Left ventricle myocardium inferior (tissue), 1 donor: ENCODE measurements around the gene RGL1. TPM values are rescaled to one million over a fixed set of nuclear protein-coding genes. Genes with fewer than 3 reads are reported as not detected.
A peak's percentile ranks its signal among the peaks of the same experiment; 100 is the strongest.

Source experiments
- DNase-seq: peaks from one replicate; pipeline ENCODE4 v3.0.0-alpha.2; 2020
- H3K27ac ChIP-seq: fragments of 200-600 bp; replicated peaks from 2 replicates; pipeline ENCODE4 v1.8.0; 2021
- H3K27me3 ChIP-seq: fragments of 200-600 bp; 2 replicates; pipeline ENCODE4 v1.8.0; 2021; ENCODE audit warnings: low read depth
- H3K36me3 ChIP-seq: fragments of 200-600 bp; 2 replicates; pipeline ENCODE4 v1.8.0; 2021
- H3K4me1 ChIP-seq: fragments of 200-600 bp; 2 replicates; pipeline ENCODE4 v1.8.0; 2021
- H3K4me3 ChIP-seq: fragments of 200-600 bp; 2 replicates; pipeline ENCODE4 v1.8.0; 2021; ENCODE audit warnings: mild to moderate bottlenecking, moderate library complexity
- H3K9me3 ChIP-seq: fragments of 200-600 bp; replicated peaks from 2 replicates; pipeline ENCODE4 v1.8.0; 2021
- CTCF ChIP-seq: fragments of 200-600 bp; IDR thresholded peaks from 2 replicates; pipeline ENCODE4 v1.8.0; 2021; ENCODE audit warnings: antibody characterized with exemption, mild to moderate bottlenecking, borderline replicate concordance
- intact Hi-C: fragments of 100-400 bp; cut with micrococcal nuclease; formaldehyde crosslinking; loops from one replicate; pipeline ENCODE4 v1.11.0; 2022
- total RNA-seq: library from RNA; stranded (reverse); fragmentation: NEBNext Ultra II Directional; extraction: Animal tissue kit (Norgen Biotek cat#: 25700); gene quantifications from one replicate; pipeline ENCODE4 v1.2.1, GENCODE V29; 2021
- donor health status: DM: no; HTN: yes; CAD: no; lungs with severe emphysema.

RGL1 gene
- total RNA-seq, 1 donor from 2014 or later, result 19.4 TPM

GRCh38 chr1:183881387-183882131 lies 76.6 kb downstream of the RGL1 start:
- Histone ChIP-seq H3K27me3 (no peaks in the 10 kb centered on the region), H3K4me1 (peaks cover 62% of the 10 kb centered on the region), H3K4me3 (no peak overlapping the region), H3K36me3 (peaks cover 20% of the 10 kb centered on the region), H3K27ac (peak overlapping the region; percentile 66), H3K9me3 (no peaks in the 10 kb centered on the region)
- intact Hi-C loops, result no loop called here
- no peak for TF ChIP-seq CTCF
- peak; percentile 52 for DNase-seq

- no peak for TF ChIP-seq CTCF
- H3K9me3 ChIP-seq, result no peaks in the 10 kb centered on the region
- DNase-seq, result no peak
- peaks cover 56% of the 10 kb centered on the region for H3K4me1 ChIP-seq
- intact Hi-C loops, result no loop called here
- H3K36me3 ChIP-seq, result peaks cover 20% of the 10 kb centered on the region
- H3K4me3 ChIP-seq, result no peak overlapping the region
- H3K27ac ChIP-seq, result peak overlapping the region; percentile 66
- H3K27me3 ChIP-seq, result no peaks in the 10 kb centered on the region
Observed at GRCh38 chr1:183882335-183883167, 77.6 kb downstream of the RGL1 start.

GRCh38 chr1:183883623-183884022 lies 78.7 kb downstream of the RGL1 start:
- H3K27ac ChIP-seq, result peak overlapping the region; percentile 66
- intact Hi-C loops, result no loop called here
- no peaks in the 10 kb centered on the region for H3K9me3 ChIP-seq
- no peak for TF ChIP-seq CTCF
- no peak for DNase-seq
- H3K36me3 ChIP-seq, result peaks cover 20% of the 10 kb centered on the region
- no peak overlapping the region for H3K4me3 ChIP-seq
- H3K27me3 ChIP-seq, result no peaks in the 10 kb centered on the region
- peaks cover 58% of the 10 kb centered on the region for H3K4me1 ChIP-seq

GRCh38 chr1:183884526-183884925 lies 79.6 kb downstream of the RGL1 start:
- TF ChIP-seq CTCF, result no peak
- Histone ChIP-seq H3K9me3 (no peaks in the 10 kb centered on the region), H3K27me3 (no peaks in the 10 kb centered on the region), H3K4me1 (peaks cover 58% of the 10 kb centered on the region), H3K36me3 (peaks cover 20% of the 10 kb centered on the region), H3K27ac (no peak overlapping the region), H3K4me3 (no peak overlapping the region)
- intact Hi-C loops, result no loop called here
- no peak for DNase-seq

- intact Hi-C loops, result no loop called here
- Histone ChIP-seq H3K27ac (no peak overlapping the region), H3K4me3 (no peak overlapping the region), H3K9me3 (no peaks in the 10 kb centered on the region), H3K4me1 (peaks cover 52% of the 10 kb centered on the region), H3K27me3 (no peaks in the 10 kb centered on the region), H3K36me3 (peaks cover 24% of the 10 kb centered on the region)
- no peak for TF ChIP-seq CTCF
- DNase-seq, result no peak
Observed at GRCh38 chr1:183885142-183885735, 80.3 kb downstream of the RGL1 start.
